ENCODE results near the gene COMMD7. TPM values are rescaled to one million over a fixed set of nuclear protein-coding genes. Genes with fewer than 3 reads are reported as not detected.

COMMD7 gene
- 51.6 to 61.0 TPM (median 59.2 TPM) in 5 replicates for total RNA-seq (2022; extraction: Qiagen RNA extraction)

GRCh38 chr20:32743237-32744112, at the start of gene COMMD7:
Gene COMMD7, minus strand, starts transcription at chr20:32743467. Its CDS starts 76 bp downstream, at chr20:32743391.

DNA sequence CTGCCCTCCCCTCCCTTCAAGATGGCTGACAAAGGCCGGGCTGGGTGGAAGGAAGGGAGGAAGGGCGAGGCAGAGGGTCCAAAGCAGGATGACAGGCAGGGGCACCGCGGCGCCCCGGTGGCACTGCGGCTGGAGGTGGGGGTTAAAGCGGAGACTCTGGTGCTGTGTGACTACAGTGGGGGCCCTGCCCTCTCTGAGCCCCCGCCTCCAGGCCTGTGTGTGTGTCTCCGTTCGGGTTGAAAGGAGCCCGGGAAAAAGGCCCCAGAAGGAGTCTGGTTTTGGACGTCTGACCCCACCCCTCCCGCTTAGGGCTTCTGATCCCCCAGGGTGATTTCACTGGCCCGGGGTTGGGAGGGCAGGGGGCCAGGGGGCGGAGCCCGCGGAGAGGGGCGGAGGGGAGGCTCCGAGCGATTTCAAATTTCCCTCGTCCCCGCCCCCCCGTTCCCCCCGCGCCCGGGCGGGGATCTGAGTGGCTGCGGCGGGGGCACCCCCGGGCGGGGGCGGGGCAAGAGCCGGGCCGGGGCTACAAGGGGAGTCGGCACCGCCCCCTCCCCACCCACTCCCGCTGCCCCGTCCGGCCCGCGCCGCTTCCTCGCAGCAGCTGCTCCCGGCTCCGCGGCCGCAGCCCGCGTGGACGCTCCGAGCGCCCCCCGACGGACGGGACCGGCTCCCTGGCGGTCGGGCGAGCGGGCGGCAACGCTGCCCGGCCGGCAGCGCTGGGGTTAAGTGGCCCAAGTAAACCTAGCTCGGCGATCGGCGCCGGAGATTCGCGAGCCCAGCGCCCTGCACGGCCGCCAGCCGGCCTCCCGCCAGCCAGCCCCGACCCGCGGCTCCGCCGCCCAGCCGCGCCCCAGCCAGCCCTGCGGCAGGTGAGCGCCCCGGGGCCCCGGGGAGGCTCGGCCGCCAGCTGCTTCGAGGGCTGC, 18.8 kb upstream of the COMMD7 start, which contains the start of gene DNMT3B:
DNMT3B (plus strand) TSS at position 555 of the 923 bp plus-strand sequence. CDS start 17,939 bp downstream, outside the sequence.

Other genes starting within 250 kb of the COMMD7 start
- 9.4 to 13.9 TPM (median 11.8 TPM) in 5 replicates for gene NOL4L, start 158.1 kb downstream of the COMMD7 start, total RNA-seq (2022; extraction: Qiagen RNA extraction)
- gene C20orf203, start 69.5 kb downstream of the COMMD7 start, total RNA-seq (2022; extraction: Qiagen RNA extraction) = not detected in 5 replicates
- 3.1 to 4.3 TPM (median 4.2 TPM) in 5 replicates for gene DNMT3B, start 18.9 kb upstream of the COMMD7 start, total RNA-seq (2022; extraction: Qiagen RNA extraction)
- 134 to 169 TPM (median 140 TPM) in 5 replicates for gene MAPRE1, start 76.5 kb upstream of the COMMD7 start, total RNA-seq (2022; extraction: Qiagen RNA extraction)
- not detected in 5 replicates for gene EFCAB8, start 115.5 kb upstream of the COMMD7 start, total RNA-seq (2022; extraction: Qiagen RNA extraction)